Measurements from ENCODE around the gene COMMD2. TPM values are rescaled to one million over a fixed set of nuclear protein-coding genes. Genes with fewer than 3 reads are reported as not detected.

The COMMD2 gene
- polyA plus RNA-seq, 1 of the 3 experiments (the other 2 are of a cell fraction): 20.9 TPM

- TF ChIP-seq TAF1 (IDR thresholded peaks at IDR 0.05; ENCODE audit: borderline replicate concordance, low read depth, low read length) (no peak), TEAD4 (IDR thresholded peaks at IDR 0.05; ENCODE audit: borderline replicate concordance, insufficient read depth) (no peak), GABPA (IDR thresholded peaks at IDR 0.05; ENCODE audit: low read depth) (no peak), RAD21 (IDR thresholded peaks at IDR 0.05; ENCODE audit: low read length) (no peak), CTCF (IDR thresholded peaks at IDR 0.05) (no peak), RXRA (IDR thresholded peaks at IDR 0.05; ENCODE audit: borderline replicate concordance, low read depth) (no peak), MXI1 (IDR thresholded peaks at IDR 0.05; ENCODE audit: low read depth, low read length) (no peak), USF2 (IDR thresholded peaks at IDR 0.05; ENCODE audit: borderline replicate concordance, low read depth, low read length) (no peak)
- ChIA-PET CTCF (interaction anchor here (0.7 kb wide), 1 partner anchor 133 kb away, joined by 3 read pairs; no protein-coding TSS in a partner anchor), POLR2A (no interaction called here)
- no peak for DNase-seq
- Histone ChIP-seq H3K4me3 (ENCODE audit: low read depth in 2 of 2, low read length in 1 of 2) (no peak overlapping the region), H3K27ac (ENCODE audit: low read depth in 2 of 2, low read length in 1 of 2) (no peak overlapping the region), H3K9ac (no peak overlapping the region), H3K4me2 (no peak overlapping the region), H3K27me3 (ENCODE audit: insufficient read depth) (no peaks in the 10 kb centered on the region), H2AFZ (ENCODE audit: low read depth) (no peak overlapping the region), H3K9me2 (no peaks in the 10 kb centered on the region), H3K36me3 (replicated peaks in 1 of 2; ENCODE audit: control insufficient read depth in 1 of 2, insufficient read depth in 2 of 2, low read length in 1 of 2) (no peaks in the 10 kb centered on the region), H3K79me2 (ENCODE audit: insufficient read depth) (no peaks in the 10 kb centered on the region), H3F3A (replicated peaks; ENCODE audit: insufficient read depth) (peaks cover 10% of the 10 kb centered on the region), H4K20me1 (ENCODE audit: insufficient read depth) (no peaks in the 10 kb centered on the region), H3K9me3 (no peaks in the 10 kb centered on the region), H3K4me1 (ENCODE audit: control insufficient read depth in 1 of 2, insufficient read depth in 2 of 2, low read depth in 1 of 2, low read length in 1 of 2) (peaks cover 2 to 9% of the 10 kb centered on the region in 2 experiments; a peak in 2 of 4 replicates)
- WGBS (ENCODE audit: low lambda C conversion rate): 95% methylated on average over 1 of the region's 1 CpG
Observed at GRCh38 chr3:149701977-149702350, 50.3 kb downstream of the COMMD2 start.

- DNase-seq: no peak
- Histone ChIP-seq H2AFZ (ENCODE audit: low read depth) (no peak overlapping the region), H3K9ac (no peak overlapping the region), H3K36me3 (replicated peaks in 1 of 2; ENCODE audit: control insufficient read depth in 1 of 2, insufficient read depth in 2 of 2, low read length in 1 of 2) (no peaks in the 10 kb centered on the region), H3K79me2 (ENCODE audit: insufficient read depth) (no peaks in the 10 kb centered on the region), H3F3A (replicated peaks; ENCODE audit: insufficient read depth) (peaks cover 10% of the 10 kb centered on the region), H4K20me1 (ENCODE audit: insufficient read depth) (no peaks in the 10 kb centered on the region), H3K9me2 (no peaks in the 10 kb centered on the region), H3K27me3 (ENCODE audit: insufficient read depth) (no peaks in the 10 kb centered on the region), H3K9me3 (no peaks in the 10 kb centered on the region), H3K4me3 (ENCODE audit: low read depth in 2 of 2, low read length in 1 of 2) (no peak overlapping the region), H3K27ac (ENCODE audit: low read depth in 2 of 2, low read length in 1 of 2) (no peak overlapping the region), H3K4me2 (no peak overlapping the region), H3K4me1 (ENCODE audit: control insufficient read depth in 1 of 2, insufficient read depth in 2 of 2, low read depth in 1 of 2, low read length in 1 of 2) (peaks cover 2 to 9% of the 10 kb centered on the region in 2 experiments; a peak in 2 of 4 replicates)
- CTCF ChIA-PET: interaction anchor here (0.7 kb wide), 1 partner anchor 133 kb away, joined by 3 read pairs; no protein-coding TSS in a partner anchor
- no peak for TF ChIP-seq GATA2 (CRISPR knock-in tag; IDR thresholded peaks at IDR 0.05)
- no peak for TF ChIP-seq IRF3 (IDR thresholded peaks at IDR 0.05; ENCODE audit: low read depth, low read length)
- TF ChIP-seq RAD21 (IDR thresholded peaks at IDR 0.05; ENCODE audit: low read length): no peak
- TF ChIP-seq TEAD4 (IDR thresholded peaks at IDR 0.05; ENCODE audit: borderline replicate concordance, insufficient read depth): no peak
- no peak for TF ChIP-seq USF1 (IDR thresholded peaks at IDR 0.05; ENCODE audit: borderline replicate concordance, low read depth)
- no peak for TF ChIP-seq SIN3A (IDR thresholded peaks at IDR 0.05; ENCODE audit: borderline replicate concordance, low read depth, low read length)
- no peak for TF ChIP-seq NRF1 (IDR thresholded peaks at IDR 0.05; ENCODE audit: low read depth, low read length)
- TF ChIP-seq MEF2A (IDR thresholded peaks at IDR 0.05; ENCODE audit: borderline replicate concordance, low read depth): no peak
- TF ChIP-seq RXRA (IDR thresholded peaks at IDR 0.05; ENCODE audit: borderline replicate concordance, low read depth): no peak
- TF ChIP-seq POLR2AphosphoS5 (IDR thresholded peaks at IDR 0.05; ENCODE audit: low read depth, low read length): no peak
- no peak for TF ChIP-seq TCF12 (IDR thresholded peaks at IDR 0.05)
- TF ChIP-seq SMC3 (IDR thresholded peaks at IDR 0.05; ENCODE audit: low read depth, low read length): no peak
- no peak for TF ChIP-seq EZH2phosphoT487 (IDR thresholded peaks at IDR 0.05; ENCODE audit: borderline replicate concordance, low read depth)
- TF ChIP-seq EP300 (IDR thresholded peaks at IDR 0.05; ENCODE audit: borderline replicate concordance in 1 of 2, low read depth in 1 of 2, low read length in 1 of 2): no peak
- TF ChIP-seq PBX3 (IDR thresholded peaks at IDR 0.05): no peak
- no peak for TF ChIP-seq MXI1 (IDR thresholded peaks at IDR 0.05; ENCODE audit: low read depth, low read length)
- TF ChIP-seq FOXJ3 (CRISPR knock-in tag; IDR thresholded peaks at IDR 0.05): no peak
- WGBS (ENCODE audit: low lambda C conversion rate): 84% methylated on average over 12 of the region's 12 CpGs
- POLR2A ChIA-PET: no interaction called here
Observed at GRCh38 chr3:149701206-149701976, 50.9 kb downstream of the COMMD2 start.

Data from SK-N-SH (cell line).